A549 (cell line): ENCODE measurements around the gene UGT3A2. TPM values are rescaled to one million over a fixed set of nuclear protein-coding genes. Genes with fewer than 3 reads are reported as not detected.

ENCODE experiments used
- ATAC-seq, 2 experiments: fragments of 200-7000 bp in 1 of 2; fragments of >200 bp in 1 of 2; cut with Nextera tagmentation in 1 of 2; cut with Tn5 transposase in 1 of 2; 3 replicates each; pipeline versions ENCODE4 v1.8.0 to v1.9.1; 2018 to 2020; ENCODE audit warnings: mild to moderate bottlenecking in 1 of 2, moderate library complexity in 1 of 2
- CTCF ChIA-PET: fragments of 300-600 bp; sonication (Branson Sonifier 250); formaldehyde crosslinking; extraction: SDS; loops from one replicate; lab custom pipeline; 2021; ENCODE audit warnings: antibody characterized with exemption, inconsistent platforms; lab: Yijun Ruan, JAX
- POLR2A ChIA-PET: fragments of 350-600 bp; formaldehyde crosslinking; extraction: SDS; loops from one replicate; lab custom pipeline; 2021; ENCODE audit warnings: antibody characterized with exemption, inconsistent platforms; lab: Yijun Ruan, JAX
- DNase-seq, 2 experiments: peaks; one replicate each; pipeline versions ENCODE4 v3.0.0 to v3.0.0-alpha.2; 2011 to 2016; ENCODE audit warnings: low read depth in 1 of 2, low spot score in 1 of 2
- FAIRE-seq: peaks from 2 replicates; lab custom pipeline; 2011; peaks lifted over from hg19 to GRCh38; lab: Jason Lieb, UNC
- H3K27ac ChIP-seq, 2 experiments: fragments of >200 bp; sonication (Bioruptor Twin); formaldehyde crosslinking; 3 replicates each; pipeline ENCODE4 v1.5.1; 2016 to 2017
- H3K4me1 ChIP-seq: fragments of >200 bp; sonication (Bioruptor Twin); formaldehyde crosslinking; 3 replicates; pipeline ENCODE4 v1.6.1; 2016
- H3K4me2 ChIP-seq: fragments of >200 bp; sonication (Bioruptor Twin); formaldehyde crosslinking; 3 replicates; pipeline ENCODE4 v1.6.1; 2016
- H3K4me3 ChIP-seq: fragments of >200 bp; sonication (Bioruptor Twin); formaldehyde crosslinking; 3 replicates; pipeline ENCODE4 v1.5.1; 2016
- H3K9me3 ChIP-seq: fragments of >200 bp; sonication (Bioruptor Twin); formaldehyde crosslinking; 3 replicates; pipeline ENCODE4 v1.6.1; 2016
- CBX2 ChIP-seq: fragments of 200-600 bp; sonication (generic); IDR thresholded peaks from 2 replicates; pipeline ENCODE4 v1.6.1; 2016; ENCODE audit warnings: low read depth, mild to moderate bottlenecking, borderline replicate concordance
- CBX8 ChIP-seq: fragments of 200-600 bp; sonication (generic); IDR thresholded peaks from 2 replicates; pipeline ENCODE4 v1.6.1; 2016
- CHD4 ChIP-seq: fragments of 200-600 bp; sonication (generic); IDR thresholded peaks from 2 replicates; pipeline ENCODE4 v1.6.1; 2016; ENCODE audit warnings: antibody characterized with exemption, mild to moderate bottlenecking, borderline replicate concordance
- CTCF ChIP-seq: fragments of >200 bp; sonication (Bioruptor Twin); formaldehyde crosslinking; IDR thresholded peaks from 3 replicates; pipeline ENCODE4 v1.5.1; 2016
- E2F6 ChIP-seq: IDR thresholded peaks from 2 replicates; pipeline ENCODE4 v1.6.1; 2012; ENCODE audit warnings: low read depth, borderline replicate concordance
- EHF ChIP-seq: fragments of 250-450 bp; sonication (Bioruptor Pico); IDR thresholded peaks from 2 replicates; pipeline ENCODE4 v1.5.0; 2020; ENCODE audit warnings: mild to moderate bottlenecking
- ELK1 ChIP-seq: fragments of 150-350 bp; IDR thresholded peaks from 2 replicates; pipeline ENCODE4 v1.6.1; 2014; ENCODE audit warnings: low read depth, mild to moderate bottlenecking, low read length
- FOSB ChIP-seq: fragments of 250-450 bp; sonication (Bioruptor Pico); IDR thresholded peaks from 2 replicates; pipeline ENCODE4 v1.5.0; 2020; ENCODE audit warnings: mild to moderate bottlenecking, moderate library complexity
- FOSL2 ChIP-seq, 2 experiments: fragments of 450-650 bp in 1 of 2; fragments of >200 bp in 1 of 2; sonication (Bioruptor Twin) in 1 of 2; formaldehyde crosslinking; IDR thresholded peaks; 2 replicates each; pipeline versions ENCODE4 v1.5.0 to v1.6.1; 2016 to 2020; ENCODE audit warnings: mild to moderate bottlenecking in 1 of 2, moderate library complexity in 1 of 2
- FOXS1 ChIP-seq: fragments of 250-450 bp; sonication (Bioruptor Pico); IDR thresholded peaks from 2 replicates; pipeline ENCODE4 v1.5.0; 2020; ENCODE audit warnings: mild to moderate bottlenecking, moderate library complexity
- HOXA7 ChIP-seq: fragments of 250-450 bp; sonication (Bioruptor Pico); IDR thresholded peaks from 2 replicates; pipeline ENCODE4 v1.5.0; 2020; ENCODE audit warnings: mild to moderate bottlenecking, moderate library complexity
- HOXB5 ChIP-seq: fragments of 250-450 bp; sonication (Bioruptor Pico); IDR thresholded peaks from 2 replicates; pipeline ENCODE4 v1.5.0; 2020; ENCODE audit warnings: mild to moderate bottlenecking, moderate library complexity
- JUN ChIP-seq, 2 experiments: fragments of >200 bp; sonication (Bioruptor Twin); formaldehyde crosslinking; IDR thresholded peaks; 2 replicates in 1 of 2; 3 replicates in 1 of 2; pipeline ENCODE4 v1.6.1; 2016 to 2017
- JUNB ChIP-seq: fragments of >200 bp; sonication (Bioruptor Twin); formaldehyde crosslinking; IDR thresholded peaks from 2 replicates; pipeline ENCODE4 v1.6.1; 2016
- KDM1A ChIP-seq: fragments of 200-600 bp; sonication (generic); IDR thresholded peaks from 2 replicates; pipeline ENCODE4 v1.6.1; 2016; ENCODE audit warnings: low read depth, mild to moderate bottlenecking
- KDM5A ChIP-seq: fragments of 200-600 bp; sonication (generic); IDR thresholded peaks from 2 replicates; pipeline ENCODE4 v1.6.1; 2016; ENCODE audit warnings: antibody characterized with exemption, mild to moderate bottlenecking
- MAFK ChIP-seq: fragments of 450-650 bp; IDR thresholded peaks from 2 replicates; pipeline ENCODE4 v1.6.1; 2014; ENCODE audit not compliant: partially characterized antibody
- MAZ ChIP-seq: fragments of 150-350 bp; IDR thresholded peaks from 2 replicates; pipeline ENCODE4 v1.6.1; 2014; ENCODE audit warnings: antibody characterized with exemption, low read depth, low read length, borderline replicate concordance
- NPAS2 ChIP-seq: fragments of 250-450 bp; sonication (Bioruptor Pico); IDR thresholded peaks from 2 replicates; pipeline ENCODE4 v1.8.0; 2022; ENCODE audit warnings: mild to moderate bottlenecking, moderate library complexity, borderline replicate concordance
- NR3C1 ChIP-seq: fragments of >200 bp; sonication (Bioruptor Twin); formaldehyde crosslinking; IDR thresholded peaks from 3 replicates; pipeline ENCODE4 v1.6.1; 2017
- RAD21 ChIP-seq, 2 experiments: fragments of >200 bp in 1 of 2; sonication (Bioruptor Twin) in 1 of 2; formaldehyde crosslinking in 1 of 2; IDR thresholded peaks in 1 of 2; conservative IDR thresholded peaks in 1 of 2; 2 replicates in 1 of 2; 3 replicates in 1 of 2; pipeline ENCODE4 v1.6.1; 2012 to 2018; ENCODE audit warnings: inconsistent platforms in 1 of 2
- RARB ChIP-seq: fragments of 250-450 bp; sonication (Bioruptor Pico); IDR thresholded peaks from 2 replicates; pipeline ENCODE4 v1.8.0; 2021; ENCODE audit warnings: mild to moderate bottlenecking, moderate library complexity
- RNF2 ChIP-seq: fragments of 200-600 bp; sonication (generic); IDR thresholded peaks from 2 replicates; pipeline ENCODE4 v1.6.1; 2016; ENCODE audit warnings: low read depth, mild to moderate bottlenecking, antibody characterized with exemption, moderate library complexity, borderline replicate concordance
- SREBF2 ChIP-seq: fragments of 450-650 bp; IDR thresholded peaks from 2 replicates; pipeline ENCODE4 v1.6.1; 2014; ENCODE audit warnings: mild to moderate bottlenecking, moderate library complexity
- TP53 ChIP-seq: fragments of 250-450 bp; sonication (Bioruptor Pico); IDR thresholded peaks from 2 replicates; pipeline ENCODE4 v1.5.0; 2021; ENCODE audit warnings: mild to moderate bottlenecking, moderate library complexity
- ZNF302 ChIP-seq: fragments of 250-450 bp; sonication (Bioruptor Pico); IDR thresholded peaks from 2 replicates; pipeline ENCODE4 v1.9.0; 2021; ENCODE audit warnings: inconsistent platforms, mild to moderate bottlenecking, moderate library complexity
- WGBS: methylation state at CpG from one replicate; pipeline ENCODE4 v1.1.6; 2017; ENCODE audit errors: missing lambda C conversion rate; 5-methylcytosine and 5-hydroxymethylcytosine counted together
- polyA plus RNA-seq, 4 experiments: library from polyadenylated mRNA; depleted of rRNA in 3 of 4; stranded (reverse); fragments of >200 nt; fragmentation: RNase III in 1 of 4; extraction: RNeasy Plus Mini Kit Qiagen cat#74134 plus additional on column Dnase treatment in 1 of 4; gene quantifications; 2 replicates in 3 of 4; 3 replicates in 1 of 4; pipeline ENCODE4 v1.2.3, GENCODE V29; 2011 to 2017

The UGT3A2 gene
- polyA plus RNA-seq, 2 of the 4 experiments (the other 2 are of a cell fraction) = not detected

- Histone ChIP-seq H3K9me3 (no peaks in the 10 kb centered on the region), H3K4me2 (no peak overlapping the region), H3K4me3 (no peak overlapping the region), H3K4me1 (no peaks in the 10 kb centered on the region), H3K27ac (no peak overlapping the region)
- CTCF ChIA-PET = no interaction called here
- FAIRE-seq (no peak), ATAC-seq (peak; percentile 75 to 79; a peak in 5 of 6 replicates), DNase-seq (peak in 1 of 2 experiments; percentile 15)
- 19% methylated on average over 3 of the region's 3 CpGs for WGBS
- POLR2A ChIA-PET = no interaction called here
- TF ChIP-seq TP53 = no peak
- no peak for TF ChIP-seq HOXB5 (CRISPR knock-in tag)
- TF ChIP-seq JUN (IDR thresholded peaks at IDR 0.05) = no peak
- TF ChIP-seq RAD21 (conservative IDR thresholded peaks at IDR 0.05 in 1 of 2, IDR thresholded peaks at IDR 0.05 in 1 of 2) = peak in 1 of 2 experiments; percentile 23; a peak in 2 of 5 replicates
- TF ChIP-seq RARB (CRISPR knock-in tag) = no peak
- TF ChIP-seq CTCF = no peak
- TF ChIP-seq KDM1A = no peak
- TF ChIP-seq MAFK = no peak
Measured at GRCh38 chr5:36073595-36074216, 7.0 kb upstream of the UGT3A2 start.

- TF ChIP-seq HOXA7 (CRISPR knock-in tag) (no peak), CHD4 (no peak), E2F6 (no peak), NR3C1 (no peak), CBX8 (no peak), JUNB (no peak), ZNF302 (no peak), FOXS1 (CRISPR knock-in tag) (no peak), FOSB (no peak)
- Histone ChIP-seq H3K4me3 (peak overlapping the region; percentile 24; the same call in 1 of the 3 replicates), H3K9me3 (no peaks in the 10 kb centered on the region), H3K4me2 (peak overlapping the region; percentile 67), H3K4me1 (no peaks in the 10 kb centered on the region), H3K27ac (no peak overlapping the region)
- 3% methylated on average over 9 of the region's 9 CpGs for WGBS
- ChIA-PET CTCF (no interaction called here), POLR2A (no interaction called here)
- DNase-seq (no peak), ATAC-seq (peak; percentile 51 to 56; a peak in 4 of 6 replicates), FAIRE-seq (no peak)
Measured at GRCh38 chr5:36070687-36071571, 4.2 kb upstream of the UGT3A2 start.

- 74% methylated on average over 5 of the region's 5 CpGs for WGBS
- H3K9me3 ChIP-seq = no peaks in the 10 kb centered on the region
- POLR2A ChIA-PET = no interaction called here
- H3K4me1 ChIP-seq = no peaks in the 10 kb centered on the region
- DNase-seq (no peak), FAIRE-seq (no peak), ATAC-seq (no peak)
- H3K27ac ChIP-seq = no peak overlapping the region
- TF ChIP-seq KDM1A (no peak), HOXB5 (CRISPR knock-in tag) (no peak), ELK1 (no peak), EHF (CRISPR knock-in tag) (no peak), RNF2 (no peak), SREBF2 (no peak), KDM5A (no peak), NPAS2 (CRISPR knock-in tag) (no peak), FOSL2 (IDR thresholded peaks at IDR 0.05) (no peak), FOSL2 (CRISPR knock-in tag; IDR thresholded peaks at IDR 0.05) (no peak), MAZ (no peak), HOXA7 (CRISPR knock-in tag) (no peak), CBX2 (no peak)
- H3K4me2 ChIP-seq = no peak overlapping the region
- CTCF ChIA-PET = interaction anchor here (1.4 to 1.9 kb wide), 2 partner anchors 10 kb away, joined by 5 to 6 read pairs; no protein-coding TSS in a partner anchor
- H3K4me3 ChIP-seq = no peak overlapping the region
Measured at GRCh38 chr5:36068751-36069281, 2.1 kb upstream of the UGT3A2 start.
